Chondrocyte (in vitro differentiated cells): ENCODE results near the gene LSM3. TPM values are rescaled to one million over a fixed set of nuclear protein-coding genes. Genes with fewer than 3 reads are reported as not detected.
"Not testable (repeated sequence)": the region's sequence is repeated elsewhere in the genome, so short reads cannot be mapped to it uniquely, and the experiment has no call there.

Experiments used
- DNase-seq: peaks from one replicate; pipeline ENCODE4 v3.0.0; 2021; ENCODE audit warnings: mixed read lengths, low spot score
- H3K27ac Mint-ChIP-seq: one replicate; pipeline ENCODE4 v1.8.0; 2021; ENCODE audit warnings: mild to moderate bottlenecking, moderate library complexity, mixed read lengths; ENCODE audit not compliant: unreplicated experiment
- H3K27me3 Mint-ChIP-seq: 2 replicates; pipeline ENCODE4 v1.8.0; 2021; ENCODE audit warnings: low read depth, mixed read lengths
- H3K36me3 Mint-ChIP-seq: 2 replicates; pipeline ENCODE4 v1.8.0; 2021; ENCODE audit warnings: low read depth, mixed read lengths
- H3K4me1 Mint-ChIP-seq: 2 replicates; pipeline ENCODE4 v1.8.0; 2021; ENCODE audit warnings: low read depth, mild to moderate bottlenecking, mixed read lengths
- H3K4me3 Mint-ChIP-seq: one replicate; pipeline ENCODE4 v1.8.0; 2021; ENCODE audit warnings: mild to moderate bottlenecking, moderate library complexity, mixed read lengths; ENCODE audit not compliant: unreplicated experiment
- H3K9me3 Mint-ChIP-seq: 2 replicates; pipeline ENCODE4 v1.8.0; 2021; ENCODE audit warnings: low read depth, mixed read lengths
- CTCF ChIP-seq: fragments of 200-600 bp; sonication (generic); IDR thresholded peaks from 2 replicates; pipeline ENCODE4 v1.5.0; 2021; ENCODE audit warnings: antibody characterized with exemption, mild to moderate bottlenecking, moderate library complexity
- total RNA-seq: library from RNA; stranded (reverse); gene quantifications from 3 replicates; pipeline ENCODE4 v1.2.1, GENCODE V29; 2021

Gene LSM3
- total RNA-seq, 1 donor from 2014 or later = 8.1 TPM

GRCh38 chr3:14225421-14225820, 46.8 kb downstream of the LSM3 start:
- TF ChIP-seq CTCF = no peak
- Mint-ChIP-seq H3K27me3 (no peaks in the 10 kb centered on the region), H3K9me3 (peaks cover 20% of the 10 kb centered on the region), H3K4me1 (peaks cover 26% of the 10 kb centered on the region), H3K27ac (no peak overlapping the region), H3K4me3 (no peak overlapping the region), H3K36me3 (peaks cover 5% of the 10 kb centered on the region)
- DNase-seq = no peak

- H3K9me3 Mint-ChIP-seq = peaks cover 13% of the 10 kb centered on the region
- not testable (repeated sequence) for DNase-seq
Observed at GRCh38 chr3:14226351-14226750, 47.7 kb downstream of the LSM3 start.

GRCh38 chr3:14227856-14228255, 49.2 kb downstream of the LSM3 start:
- Mint-ChIP-seq H3K27ac (no peak overlapping the region), H3K27me3 (no peaks in the 10 kb centered on the region), H3K36me3 (peaks cover 2% of the 10 kb centered on the region), H3K4me3 (no peak overlapping the region), H3K4me1 (peaks cover 33% of the 10 kb centered on the region), H3K9me3 (no peaks in the 10 kb centered on the region)
- no peak for TF ChIP-seq CTCF
- no peak for DNase-seq

More at GRCh38 chr3:14226351-14226750, 47.7 kb downstream of the LSM3 start:
- H3K4me1 Mint-ChIP-seq = peaks cover 26% of the 10 kb centered on the region
- H3K36me3 Mint-ChIP-seq, H3K27ac Mint-ChIP-seq, H3K4me3 Mint-ChIP-seq, H3K27me3 Mint-ChIP-seq: not testable (repeated sequence)

GRCh38 chr3:14228681-14229470, 50.3 kb downstream of the LSM3 start:
- Mint-ChIP-seq H3K27ac (no peak overlapping the region), H3K4me1 (peaks cover 29% of the 10 kb centered on the region), H3K4me3 (no peak overlapping the region), H3K36me3 (peaks cover 4% of the 10 kb centered on the region), H3K9me3 (peaks cover 4% of the 10 kb centered on the region), H3K27me3 (no peaks in the 10 kb centered on the region)
- TF ChIP-seq CTCF = no peak
- DNase-seq = no peak

GRCh38 chr3:14229695-14230094, 51.1 kb downstream of the LSM3 start:
- H3K4me3 Mint-ChIP-seq, H3K36me3 Mint-ChIP-seq, DNase-seq, H3K27me3 Mint-ChIP-seq, H3K9me3 Mint-ChIP-seq, H3K27ac Mint-ChIP-seq: not testable (repeated sequence)
- H3K4me1 Mint-ChIP-seq = peaks cover 24% of the 10 kb centered on the region

GRCh38 chr3:14230729-14231128, 52.1 kb downstream of the LSM3 start:
- DNase-seq = no peak
- TF ChIP-seq CTCF = no peak
- H3K9me3 Mint-ChIP-seq = peaks cover 4% of the 10 kb centered on the region
- H3K27ac Mint-ChIP-seq = no peak overlapping the region
- peaks cover 4% of the 10 kb centered on the region for H3K36me3 Mint-ChIP-seq
- H3K27me3 Mint-ChIP-seq = no peaks in the 10 kb centered on the region
- H3K4me1 Mint-ChIP-seq = peaks cover 14% of the 10 kb centered on the region
- no peak overlapping the region for H3K4me3 Mint-ChIP-seq
